Urinary bladder (tissue), 4 donors: ENCODE results near the gene DENND2A. TPM values are rescaled to one million over a fixed set of nuclear protein-coding genes. Genes with fewer than 3 reads are reported as not detected.
A peak's percentile ranks its signal among the peaks of the same experiment; 100 is the strongest.

Source experiments
- DNase-seq: peaks from one replicate; pipeline ENCODE4 v3.0.0-alpha.2; 2015; ENCODE audit errors: extremely low spot score
- H3K27ac ChIP-seq: one replicate; pipeline ENCODE4 v1.5.1; 2013; ENCODE audit warnings: low read depth, mild to moderate bottlenecking, moderate library complexity
- H3K36me3 ChIP-seq: one replicate; pipeline ENCODE4 v1.6.1; 2013; ENCODE audit warnings: mild to moderate bottlenecking, moderate library complexity; ENCODE audit not compliant: insufficient read depth
- H3K4me1 ChIP-seq: one replicate; pipeline ENCODE4 v1.6.1; 2013; ENCODE audit warnings: mild to moderate bottlenecking, moderate library complexity; ENCODE audit not compliant: insufficient read depth
- H3K4me3 ChIP-seq: one replicate; pipeline ENCODE4 v1.5.1; 2013; ENCODE audit warnings: low read depth, low read length
- WGBS: extraction: QIAGEN DNeasy Blood & Tissue Kit; methylation state at CpG from one replicate; pipeline ENCODE4 v1.1.7; 2013; 5-methylcytosine and 5-hydroxymethylcytosine counted together
- polyA plus RNA-seq: library from polyadenylated mRNA; stranded (reverse); fragments of 200-250 nt; gene quantifications from one replicate; pipeline ENCODE4 v1.2.3, GENCODE V29; 2013
- total RNA-seq: library from RNA; depleted of rRNA; stranded (reverse); fragments of >200 nt; gene quantifications from one replicate; pipeline ENCODE4 v1.2.3, GENCODE V29; 2014
- donor health status: healthy with polysubstance abuse.
- donor health status: healthy.

Gene DENND2A, protein sequence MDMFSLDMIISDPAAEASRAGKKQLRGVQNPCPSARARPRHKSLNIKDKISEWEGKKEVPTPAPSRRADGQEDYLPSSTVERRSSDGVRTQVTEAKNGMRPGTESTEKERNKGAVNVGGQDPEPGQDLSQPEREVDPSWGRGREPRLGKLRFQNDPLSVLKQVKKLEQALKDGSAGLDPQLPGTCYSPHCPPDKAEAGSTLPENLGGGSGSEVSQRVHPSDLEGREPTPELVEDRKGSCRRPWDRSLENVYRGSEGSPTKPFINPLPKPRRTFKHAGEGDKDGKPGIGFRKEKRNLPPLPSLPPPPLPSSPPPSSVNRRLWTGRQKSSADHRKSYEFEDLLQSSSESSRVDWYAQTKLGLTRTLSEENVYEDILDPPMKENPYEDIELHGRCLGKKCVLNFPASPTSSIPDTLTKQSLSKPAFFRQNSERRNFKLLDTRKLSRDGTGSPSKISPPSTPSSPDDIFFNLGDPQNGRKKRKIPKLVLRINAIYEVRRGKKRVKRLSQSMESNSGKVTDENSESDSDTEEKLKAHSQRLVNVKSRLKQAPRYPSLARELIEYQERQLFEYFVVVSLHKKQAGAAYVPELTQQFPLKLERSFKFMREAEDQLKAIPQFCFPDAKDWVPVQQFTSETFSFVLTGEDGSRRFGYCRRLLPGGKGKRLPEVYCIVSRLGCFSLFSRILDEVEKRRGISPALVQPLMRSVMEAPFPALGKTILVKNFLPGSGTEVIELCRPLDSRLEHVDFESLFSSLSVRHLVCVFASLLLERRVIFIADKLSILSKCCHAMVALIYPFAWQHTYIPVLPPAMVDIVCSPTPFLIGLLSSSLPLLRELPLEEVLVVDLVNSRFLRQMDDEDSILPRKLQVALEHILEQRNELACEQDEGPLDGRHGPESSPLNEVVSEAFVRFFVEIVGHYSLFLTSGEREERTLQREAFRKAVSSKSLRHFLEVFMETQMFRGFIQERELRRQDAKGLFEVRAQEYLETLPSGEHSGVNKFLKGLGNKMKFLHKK
- total RNA-seq (34.4 TPM), polyA plus RNA-seq (16.9 TPM)

DNA sequence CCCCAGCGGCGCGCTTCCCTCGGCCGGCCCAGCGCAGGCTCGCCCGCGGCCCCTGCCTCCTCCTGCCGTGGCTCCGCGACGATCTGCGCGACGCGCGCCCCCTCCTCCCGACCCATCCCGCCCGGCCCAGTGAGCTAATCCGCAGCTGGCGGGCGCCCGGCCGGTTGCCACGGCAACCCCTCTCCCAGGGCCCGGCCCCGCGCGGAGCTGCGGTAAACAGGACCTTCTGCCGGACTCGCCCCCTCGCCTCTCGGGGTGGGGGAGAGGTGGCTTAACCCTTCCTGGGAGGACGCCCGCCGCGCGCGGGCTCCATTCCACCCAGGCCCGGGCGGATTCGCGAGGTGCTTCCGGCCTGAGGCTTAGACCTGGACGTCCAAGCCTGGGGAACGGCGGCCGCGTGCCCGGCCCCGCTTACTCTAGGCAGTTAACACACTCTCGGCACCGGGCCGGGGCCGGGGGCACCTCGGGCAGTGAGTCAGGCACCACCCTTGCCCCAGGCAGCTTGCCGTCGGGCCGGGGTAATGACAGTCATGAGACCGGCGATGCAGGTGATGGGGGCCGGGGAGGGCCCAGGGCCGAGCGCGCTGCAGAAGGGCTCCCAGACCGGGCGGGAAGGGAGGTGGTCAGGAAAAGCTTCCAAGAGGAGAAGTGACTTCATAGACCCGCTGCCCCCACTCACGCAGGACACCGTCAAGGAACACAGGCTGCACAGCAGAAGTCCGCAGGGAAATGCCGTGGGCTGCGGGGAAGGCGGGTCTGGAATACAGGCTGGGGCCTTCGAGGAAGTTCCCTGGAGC is at the start of gene DENND2A:
TSS of gene DENND2A (minus strand) at position 87 of the 797 bp plus-strand sequence. CDS start 38,416 bp downstream, outside the sequence.
- Histone ChIP-seq H3K4me3 (peak within 1 kb of the TSS; percentile 75), H3K4me1 (no peaks in the 10 kb centered on the region), H3K36me3 (no peaks in the 10 kb centered on the region), H3K27ac (peak within 1 kb of the TSS; percentile 74)
- no peak for DNase-seq
- 3% methylated on average over 78 of the region's 78 CpGs for WGBS

DNA sequence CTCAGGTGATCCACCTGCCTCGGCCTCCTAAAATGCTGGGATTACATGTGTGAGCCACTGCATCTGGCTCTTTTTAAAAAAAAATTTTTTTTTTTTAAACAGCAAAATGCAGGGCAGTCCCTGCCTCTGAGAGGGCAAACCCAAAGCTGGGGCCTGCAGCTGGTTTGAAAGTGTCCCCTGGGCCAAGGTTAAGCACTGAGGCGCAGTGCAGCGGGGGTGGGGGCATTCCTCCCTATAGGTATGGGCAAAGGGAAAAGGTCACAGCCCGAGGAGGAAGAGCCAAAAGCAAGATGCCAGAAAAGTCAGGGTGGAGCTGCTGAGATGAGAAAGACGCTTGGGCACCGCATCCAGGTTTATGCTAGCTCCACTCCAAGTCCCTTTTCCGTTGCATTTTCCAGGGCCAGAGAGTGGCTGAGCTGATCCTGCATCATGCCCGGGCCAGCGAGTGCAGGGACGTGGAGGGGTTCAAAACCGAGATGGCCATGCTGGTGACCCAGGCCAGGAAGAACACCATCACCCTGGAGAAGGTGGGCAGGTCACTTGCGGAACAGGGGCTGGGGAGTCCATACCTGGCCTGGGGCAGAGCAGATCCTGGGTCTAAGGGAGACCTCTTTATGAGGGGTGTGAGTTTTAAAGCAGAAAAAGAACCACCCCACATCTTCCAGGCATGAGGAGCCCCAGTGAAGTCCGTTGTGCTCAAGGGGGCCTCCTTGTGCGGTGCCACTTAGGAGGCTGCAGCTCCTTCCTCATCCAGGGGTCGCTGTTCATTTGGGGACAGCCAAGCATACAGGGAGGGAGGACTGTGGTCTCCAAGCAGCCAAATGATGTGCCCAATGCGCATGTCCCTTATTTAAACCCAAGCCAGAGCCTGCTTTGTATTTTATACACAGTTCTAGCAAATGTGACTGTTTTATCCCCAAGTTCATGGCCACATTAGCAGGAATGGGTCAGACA is 48.9 kb upstream of the DENND2A start:
- Histone ChIP-seq H3K4me3 (no peak overlapping the region), H3K27ac (no peak overlapping the region), H3K4me1 (no peaks in the 10 kb centered on the region), H3K36me3 (no peaks in the 10 kb centered on the region)
- 92% methylated on average over 16 of the region's 16 CpGs for WGBS
- no peak for DNase-seq

DNA sequence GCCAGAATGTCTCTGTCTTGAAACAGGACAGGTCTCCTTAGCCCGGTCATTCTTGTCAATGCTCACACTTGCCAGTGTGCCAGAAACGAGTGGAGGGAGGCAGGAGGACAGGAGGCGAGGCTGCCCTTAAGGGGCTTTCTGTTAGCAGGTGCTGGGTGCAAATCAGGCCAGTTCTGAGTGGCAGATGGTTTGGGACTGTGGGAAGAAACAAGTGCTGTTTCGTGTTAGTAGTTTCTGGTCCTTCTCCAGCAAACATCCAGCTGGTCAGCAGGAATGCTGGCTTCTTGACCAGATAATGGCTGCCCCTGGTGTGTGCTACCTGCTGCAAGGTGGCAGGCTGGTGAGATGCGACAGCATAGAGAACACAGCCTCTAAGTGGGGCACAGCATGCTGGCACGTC is 47.7 kb upstream of the DENND2A start:
- H3K27ac ChIP-seq, result no peak overlapping the region
- no peaks in the 10 kb centered on the region for H3K4me1 ChIP-seq
- DNase-seq, result no peak
- H3K36me3 ChIP-seq, result no peaks in the 10 kb centered on the region
- 91% methylated on average over 6 of the region's 6 CpGs for WGBS
- no peak overlapping the region for H3K4me3 ChIP-seq

DNA sequence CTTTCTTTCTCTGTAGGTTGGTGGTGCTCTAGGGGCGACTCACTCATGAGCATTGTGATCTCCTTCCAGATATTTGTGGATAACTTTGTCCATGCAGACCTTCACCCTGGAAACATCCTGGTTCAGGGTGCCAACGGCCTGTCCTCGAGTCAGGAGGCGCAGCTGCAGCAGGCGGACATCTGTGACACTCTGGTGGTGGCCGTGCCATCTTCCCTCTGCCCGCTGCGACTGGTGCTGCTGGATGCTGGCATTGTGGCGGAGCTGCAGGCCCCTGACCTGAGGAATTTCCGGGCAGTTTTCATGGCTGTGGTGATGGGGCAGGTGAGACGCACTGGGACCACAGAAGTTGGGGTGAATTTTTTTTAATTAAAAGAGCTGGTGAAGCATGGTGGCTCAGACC is 46.3 kb upstream of the DENND2A start:
- no peak for DNase-seq
- no peak overlapping the region for H3K27ac ChIP-seq
- no peaks in the 10 kb centered on the region for H3K36me3 ChIP-seq
- H3K4me3 ChIP-seq, result no peak overlapping the region
- H3K4me1 ChIP-seq, result no peaks in the 10 kb centered on the region
- WGBS, result 96% methylated on average over 11 of the region's 11 CpGs

DNA sequence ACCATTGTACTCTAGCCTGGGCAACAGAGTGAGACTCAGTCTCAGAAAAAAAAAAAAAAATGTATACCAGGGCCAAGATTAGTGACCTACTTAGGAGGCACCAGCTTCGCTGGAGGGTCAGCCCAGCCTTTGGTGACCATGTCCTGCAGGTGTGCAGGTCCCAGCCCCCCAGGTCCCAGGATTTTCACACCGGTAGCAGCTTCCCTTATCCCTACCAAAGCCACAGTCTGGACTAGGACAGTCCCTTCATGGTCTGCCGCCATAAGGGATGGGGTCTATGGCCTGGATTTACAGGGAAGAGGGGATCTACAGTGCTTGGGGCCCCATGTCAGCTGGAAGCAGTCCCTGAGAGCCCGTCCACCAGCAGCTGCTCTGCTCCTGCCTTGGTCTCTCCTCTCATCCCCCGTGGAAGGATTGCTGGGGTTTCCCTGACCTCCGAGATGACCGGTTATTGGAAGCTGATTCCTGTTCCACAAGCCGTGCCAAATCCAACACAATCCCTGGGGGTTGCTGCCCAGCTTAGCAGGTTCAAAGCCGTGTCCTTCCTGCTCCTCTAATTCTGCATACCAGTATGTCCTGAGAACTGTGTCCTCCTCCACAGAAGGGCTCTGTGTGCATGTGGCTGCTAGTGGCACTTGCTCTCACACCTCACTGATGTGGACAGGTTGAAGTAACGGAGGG is 44.9 kb upstream of the DENND2A start:
- Histone ChIP-seq H3K4me1 (no peaks in the 10 kb centered on the region), H3K36me3 (no peaks in the 10 kb centered on the region), H3K27ac (no peak overlapping the region), H3K4me3 (no peak overlapping the region)
- no peak for DNase-seq
- WGBS, result 79% methylated on average over 10 of the region's 10 CpGs

DNA sequence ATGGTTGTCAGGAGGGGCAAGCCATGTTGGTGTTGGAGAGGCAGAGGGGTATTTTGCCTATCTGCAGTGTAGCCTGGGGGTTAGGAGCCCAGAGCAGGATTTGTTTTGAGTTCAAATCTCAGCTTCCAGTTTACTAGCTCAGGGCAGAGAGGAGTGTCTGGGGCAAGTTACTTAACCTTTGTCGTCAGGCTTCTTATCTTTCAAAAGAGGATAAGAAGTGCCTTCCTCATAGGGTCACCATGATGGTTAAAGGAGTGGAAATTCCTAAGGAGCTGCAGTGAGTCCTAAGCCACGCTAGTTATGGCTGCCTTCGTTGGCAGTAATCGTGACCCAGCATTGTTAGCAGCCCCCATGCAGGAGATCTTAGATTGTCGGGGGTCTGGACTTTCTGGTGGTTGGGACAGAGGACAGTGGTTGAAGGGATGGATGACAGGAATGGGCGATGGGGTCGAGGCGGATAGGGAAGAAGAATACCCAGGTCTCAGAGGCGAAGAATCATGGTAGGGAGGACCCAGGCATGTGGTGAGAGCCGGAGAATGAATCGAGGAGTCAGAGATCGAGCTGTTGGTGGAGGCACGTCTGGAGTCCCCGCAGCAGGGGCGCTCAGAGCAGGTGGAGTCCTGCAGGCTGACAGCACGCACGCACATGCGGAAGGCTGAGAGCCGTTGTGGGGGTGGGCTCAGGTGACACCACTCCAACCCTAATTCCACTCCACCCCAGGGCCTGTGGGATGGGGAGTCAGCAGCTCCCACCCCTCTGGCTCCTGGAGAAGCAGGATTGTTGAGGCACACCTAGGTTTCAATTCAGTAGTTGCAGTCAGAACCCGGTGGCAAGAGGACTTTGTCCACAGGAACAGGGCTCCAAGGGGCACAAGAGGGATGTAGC is 43.7 kb upstream of the DENND2A start:
- WGBS, result 91% methylated on average over 20 of the region's 20 CpGs
- Histone ChIP-seq H3K27ac (no peak overlapping the region), H3K36me3 (no peaks in the 10 kb centered on the region), H3K4me1 (no peaks in the 10 kb centered on the region), H3K4me3 (no peak overlapping the region)
- no peak for DNase-seq

DNA sequence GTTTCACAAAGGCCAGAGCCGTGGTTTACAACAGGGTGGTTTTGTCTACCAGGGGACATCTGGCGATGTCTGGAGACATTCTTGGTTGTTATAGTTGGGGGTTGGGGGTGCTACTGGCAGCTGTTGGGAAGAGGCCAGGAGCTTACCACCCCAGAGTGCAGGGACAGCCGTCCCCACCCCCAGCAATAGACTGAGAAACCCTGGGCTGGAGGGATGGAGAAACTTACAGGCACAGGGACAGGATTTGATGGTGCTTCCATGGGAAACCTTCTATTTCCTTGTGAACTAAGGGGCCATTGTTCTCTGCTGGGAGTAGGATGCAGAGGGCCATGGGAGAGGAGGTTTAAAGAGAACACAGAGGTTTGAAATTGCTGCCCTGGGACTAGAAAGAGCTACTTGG is 43.0 kb upstream of the DENND2A start:
- WGBS, result 87% methylated on average over 3 of the region's 3 CpGs
- Histone ChIP-seq H3K36me3 (no peaks in the 10 kb centered on the region), H3K27ac (no peak overlapping the region)

DNA sequence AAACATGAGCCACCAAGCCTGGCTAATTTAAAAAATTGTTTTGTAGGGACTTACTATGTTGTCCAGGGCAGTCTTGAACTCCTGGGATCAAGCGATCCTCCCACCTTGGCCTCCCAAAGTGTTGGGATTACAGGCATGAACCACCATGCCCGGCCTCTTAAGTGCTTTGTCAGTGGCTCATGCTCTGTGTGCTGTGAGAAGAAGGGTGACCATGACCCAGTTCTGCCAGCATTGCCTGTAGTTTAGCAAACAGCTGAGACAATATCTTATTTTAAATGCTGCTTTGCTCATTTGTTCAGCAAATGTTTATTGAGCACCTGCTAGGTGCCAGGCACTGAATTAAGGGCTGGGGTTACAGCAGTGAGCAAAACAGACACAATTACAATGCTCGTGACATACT is 41.2 kb upstream of the DENND2A start:
- H3K27ac ChIP-seq, result no peak overlapping the region
- no peaks in the 10 kb centered on the region for H3K4me1 ChIP-seq
- 94% methylated on average over 3 of the region's 3 CpGs for WGBS
- no peaks in the 10 kb centered on the region for H3K36me3 ChIP-seq
- H3K4me3 ChIP-seq, result no peak overlapping the region
- DNase-seq, result no peak

More for the DNA sequence above, 43.0 kb upstream of the DENND2A start:
- H3K4me1 ChIP-seq, result no peaks in the 10 kb centered on the region
- DNase-seq, result no peak
- H3K4me3 ChIP-seq, result no peak overlapping the region

DNA sequence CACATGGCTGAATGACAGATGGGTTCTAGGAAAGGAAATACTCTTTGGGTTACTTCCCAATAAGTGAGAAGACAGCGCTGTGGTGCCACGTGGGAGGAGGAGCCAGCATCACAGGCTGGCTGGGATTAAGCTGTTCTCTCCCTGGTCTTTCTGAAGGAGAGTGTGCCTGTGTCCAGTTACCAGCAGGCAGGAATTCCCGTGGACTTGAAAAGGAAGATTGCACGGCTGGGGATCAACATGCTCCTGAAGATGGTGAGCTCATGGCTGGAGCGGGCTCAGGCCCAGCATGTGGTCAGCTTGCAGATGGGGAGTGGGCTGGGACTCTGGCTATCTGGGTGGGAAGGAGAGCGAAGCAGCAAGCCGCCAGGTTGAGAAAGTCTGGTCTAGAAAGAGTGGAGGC is 40.3 kb upstream of the DENND2A start:
- DNase-seq, result no peak
- H3K27ac ChIP-seq, result no peak overlapping the region
- H3K36me3 ChIP-seq, result no peaks in the 10 kb centered on the region
- 85% methylated on average over 7 of the region's 7 CpGs for WGBS
- H3K4me3 ChIP-seq, result no peak overlapping the region
- no peaks in the 10 kb centered on the region for H3K4me1 ChIP-seq

DNA sequence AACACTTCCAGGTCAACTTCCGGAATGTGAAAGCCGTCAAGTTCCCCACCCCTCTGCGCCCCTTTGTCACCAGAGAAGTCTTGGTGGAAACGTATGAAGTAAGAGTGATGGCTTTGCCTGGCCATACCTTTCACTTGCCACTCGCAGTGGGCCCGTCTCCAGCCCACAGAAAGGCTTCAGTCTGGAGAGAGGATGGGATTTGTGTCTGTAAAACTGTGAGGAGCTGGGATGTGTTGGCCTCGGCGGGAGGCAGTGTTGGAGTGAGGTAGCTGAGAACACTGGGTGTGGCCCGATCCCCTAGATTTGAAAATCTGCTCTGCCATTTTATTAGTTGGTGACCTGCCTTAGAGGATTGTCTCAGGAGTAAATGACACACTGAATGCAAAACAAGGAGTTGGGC is 38.6 kb upstream of the DENND2A start:
- DNase-seq, result no peak
- Histone ChIP-seq H3K4me1 (no peaks in the 10 kb centered on the region), H3K36me3 (no peaks in the 10 kb centered on the region), H3K27ac (no peak overlapping the region), H3K4me3 (no peak overlapping the region)
- WGBS, result 94% methylated on average over 9 of the region's 9 CpGs

DNA sequence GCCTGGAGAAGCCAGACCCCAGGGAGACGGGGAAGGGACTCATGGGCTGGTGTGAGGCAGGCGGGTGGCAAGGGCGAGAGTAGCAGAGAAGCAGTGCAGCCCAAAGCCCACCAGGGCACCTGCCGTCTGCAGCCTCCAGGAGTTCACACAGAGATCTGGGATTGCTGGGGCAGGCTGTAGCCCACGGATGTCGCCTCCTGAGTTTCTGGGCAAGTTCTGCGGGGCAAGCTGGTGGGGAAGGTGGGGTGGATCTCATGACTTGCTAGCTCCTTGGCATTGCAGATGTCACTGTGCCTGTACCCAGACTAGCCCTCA is 38.2 kb upstream of the DENND2A start:
- no peaks in the 10 kb centered on the region for H3K36me3 ChIP-seq
- 94% methylated on average over 7 of the region's 7 CpGs for WGBS
- DNase-seq, result no peak

More for the DNA sequence above, 38.2 kb upstream of the DENND2A start:
- Histone ChIP-seq H3K4me1 (no peaks in the 10 kb centered on the region), H3K4me3 (no peak overlapping the region), H3K27ac (no peak overlapping the region)
